ENCODE results near the gene ZNF408. TPM values are rescaled to one million over a fixed set of nuclear protein-coding genes. Genes with fewer than 3 reads are reported as not detected.

Gene ZNF408
- polyA plus RNA-seq, 1 donor (not counting 4 experiments of a cell fraction or from before 2014, with no cell fraction given), result 4.0 TPM

GRCh38 chr11:46692450-46692849 is 8.4 kb upstream of the ZNF408 start:
- H4K20me1 ChIP-seq (ENCODE audit: control insufficient read depth, extremely low read depth, insufficient read depth, low read length), result no peaks in the 10 kb centered on the region
- no peaks in the 10 kb centered on the region for H3K27me3 ChIP-seq (ENCODE audit: control insufficient read depth, extremely low read depth, insufficient read depth, low read length)
- H3K27ac ChIP-seq (ENCODE audit: control insufficient read depth, insufficient read depth, low read length), result no peak overlapping the region
- DNase-seq (ENCODE audit: low read depth, low spot score), result no peak
- no peaks in the 10 kb centered on the region for H3K9me3 ChIP-seq (ENCODE audit: control insufficient read depth, low read depth, low read length)
- H3K4me2 ChIP-seq (ENCODE audit: control insufficient read depth, extremely low read depth, insufficient read depth, low read depth, low read length), result no peak overlapping the region
- H3K4me1 ChIP-seq (ENCODE audit: control insufficient read depth, extremely low read depth, insufficient read depth, low read length), result peaks cover 11% of the 10 kb centered on the region
- TF ChIP-seq CTCF (optimal IDR thresholded peaks at IDR 0.05 in 1 of 3, IDR thresholded peaks at IDR 0.05 in 1 of 3, conservative IDR thresholded peaks at IDR 0.05 in 1 of 3; ENCODE audit: extremely low read depth in 1 of 3, insufficient read depth in 2 of 3, low read length in 3 of 3) (no peak), EZH2 (IDR thresholded peaks at IDR 0.05; ENCODE audit: low read length) (no peak)
- FAIRE-seq, result no peak
- H3K9me1 ChIP-seq (ENCODE audit: control insufficient read depth, extremely low read depth, insufficient read depth, low read length), result no peaks in the 10 kb centered on the region
- H3K9ac ChIP-seq (ENCODE audit: control insufficient read depth, extremely low read depth, insufficient read depth, low read length), result no peak overlapping the region
- peaks cover 6% of the 10 kb centered on the region for H3K79me2 ChIP-seq (ENCODE audit: control insufficient read depth, insufficient read depth, low read length)
- dilution Hi-C loops (cut with MboI; ENCODE audit: extremely low pct_ligation_motif_present, low sequenced_read_pairs), result no loop called here
- no peak overlapping the region for H2AFZ ChIP-seq (ENCODE audit: control insufficient read depth, low read length)
- H3K4me3 ChIP-seq (ENCODE audit: control insufficient read depth in 2 of 3, extremely low read depth in 1 of 3, insufficient read depth in 2 of 3, low read depth in 1 of 3, low read length in 3 of 3), result no peak overlapping the region
- peaks cover 27 to 34% of the 10 kb centered on the region in 2 experiments for H3K36me3 ChIP-seq (ENCODE audit: control insufficient read depth in 2 of 2, extremely low read depth in 1 of 2, insufficient read depth in 2 of 2, low read length in 2 of 2)

DNA sequence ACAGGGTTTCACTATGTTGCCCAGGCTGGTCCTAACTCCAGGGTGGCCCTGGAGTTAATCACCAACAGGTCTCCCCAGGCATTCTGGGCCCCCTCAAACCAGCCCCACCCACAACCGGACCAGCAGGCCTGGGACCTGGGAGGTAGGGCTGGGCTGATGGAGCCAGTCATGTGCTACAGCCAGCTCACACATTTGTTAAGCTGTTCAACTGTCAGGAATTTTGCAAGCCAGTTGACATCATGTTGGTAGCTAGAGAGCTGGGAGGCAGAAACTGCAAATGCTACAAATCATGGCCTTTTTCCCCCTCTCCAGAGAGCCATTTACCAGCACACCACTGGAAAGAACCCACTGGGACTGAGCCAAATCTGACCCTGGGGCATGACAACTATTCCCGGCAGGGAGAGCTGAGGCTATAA is 7.2 kb upstream of the ZNF408 start:
- FAIRE-seq, result no peak
- Histone ChIP-seq H3K27me3 (ENCODE audit: control insufficient read depth, extremely low read depth, insufficient read depth, low read length) (no peaks in the 10 kb centered on the region), H3K9me1 (ENCODE audit: control insufficient read depth, extremely low read depth, insufficient read depth, low read length) (no peaks in the 10 kb centered on the region), H4K20me1 (ENCODE audit: control insufficient read depth, extremely low read depth, insufficient read depth, low read length) (no peaks in the 10 kb centered on the region), H3K9me3 (ENCODE audit: control insufficient read depth, low read depth, low read length) (no peaks in the 10 kb centered on the region), H3K79me2 (ENCODE audit: control insufficient read depth, insufficient read depth, low read length) (peaks cover 15% of the 10 kb centered on the region), H3K4me2 (ENCODE audit: control insufficient read depth, extremely low read depth, insufficient read depth, low read depth, low read length) (no peak overlapping the region), H3K36me3 (ENCODE audit: control insufficient read depth in 2 of 2, extremely low read depth in 1 of 2, insufficient read depth in 2 of 2, low read length in 2 of 2) (peaks cover 22 to 34% of the 10 kb centered on the region in 2 experiments), H3K4me1 (ENCODE audit: control insufficient read depth, extremely low read depth, insufficient read depth, low read length) (no peaks in the 10 kb centered on the region), H3K9ac (ENCODE audit: control insufficient read depth, extremely low read depth, insufficient read depth, low read length) (no peak overlapping the region), H3K27ac (ENCODE audit: control insufficient read depth, insufficient read depth, low read length) (no peak overlapping the region), H3K4me3 (ENCODE audit: control insufficient read depth in 2 of 3, extremely low read depth in 1 of 3, insufficient read depth in 2 of 3, low read depth in 1 of 3, low read length in 3 of 3) (no peak overlapping the region), H2AFZ (ENCODE audit: control insufficient read depth, low read length) (no peak overlapping the region)
- DNase-seq (ENCODE audit: low read depth, low spot score), result no peak
- TF ChIP-seq EZH2 (IDR thresholded peaks at IDR 0.05; ENCODE audit: low read length), result no peak
- TF ChIP-seq CTCF (optimal IDR thresholded peaks at IDR 0.05 in 1 of 3, IDR thresholded peaks at IDR 0.05 in 1 of 3, conservative IDR thresholded peaks at IDR 0.05 in 1 of 3; ENCODE audit: extremely low read depth in 1 of 3, insufficient read depth in 2 of 3, low read length in 3 of 3), result no peak
- dilution Hi-C loops (cut with MboI; ENCODE audit: extremely low pct_ligation_motif_present, low sequenced_read_pairs), result no loop called here

Data from keratinocyte (primary cell).